ENCODE results near the gene KCND2. TPM values are rescaled to one million over a fixed set of nuclear protein-coding genes. Genes with fewer than 3 reads are reported as not detected.

KCND2 gene
- polyA plus RNA-seq, 1 of the 3 experiments (the other 2 are of a cell fraction): not detected

DNA sequence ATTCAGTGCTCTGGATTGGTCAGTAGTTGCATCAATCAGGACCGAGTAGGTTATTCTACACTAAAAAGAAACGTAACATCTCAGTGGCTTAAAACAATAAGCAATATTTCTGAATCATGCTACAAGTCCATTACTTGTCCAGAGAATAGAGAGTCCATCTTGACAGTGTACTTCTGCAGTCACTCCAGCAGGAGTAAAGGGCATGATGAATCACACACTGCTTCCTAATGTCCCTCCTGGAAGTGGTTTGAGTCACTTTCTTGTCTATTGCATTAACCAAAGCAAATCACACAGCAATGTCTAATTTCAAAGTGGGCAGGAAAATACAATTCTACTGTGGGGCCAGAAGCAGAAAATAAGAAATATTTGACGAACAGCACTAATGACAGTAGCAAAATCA is 460.2 kb downstream of the KCND2 start:
- 3% methylated on average over 3 of the region's 3 CpGs for WGBS (ENCODE audit: low lambda C conversion rate)
- Histone ChIP-seq H3K27me3 (ENCODE audit: insufficient read depth) (no peaks in the 10 kb centered on the region), H4K20me1 (ENCODE audit: insufficient read depth) (no peaks in the 10 kb centered on the region), H3K36me3 (replicated peaks in 1 of 2; ENCODE audit: control insufficient read depth in 1 of 2, insufficient read depth in 2 of 2, low read length in 1 of 2) (no peaks in the 10 kb centered on the region), H3K9ac (no peak overlapping the region), H3K4me3 (ENCODE audit: low read depth in 2 of 2, low read length in 1 of 2) (no peak overlapping the region), H3K9me3 (no peaks in the 10 kb centered on the region), H3K27ac (ENCODE audit: low read depth in 2 of 2, low read length in 1 of 2) (no peak overlapping the region), H3F3A (replicated peaks; ENCODE audit: insufficient read depth) (no peaks in the 10 kb centered on the region), H3K4me2 (no peak overlapping the region), H3K9me2 (no peaks in the 10 kb centered on the region), H3K79me2 (ENCODE audit: insufficient read depth) (no peaks in the 10 kb centered on the region; the same call in 1 of the 2 replicates), H3K4me1 (ENCODE audit: control insufficient read depth in 1 of 2, insufficient read depth in 2 of 2, low read depth in 1 of 2, low read length in 1 of 2) (no peaks in the 10 kb centered on the region; a peak in 1 of 4 replicates), H2AFZ (ENCODE audit: low read depth) (peak overlapping the region; percentile 9; the same call in 1 of the 2 replicates)
- ChIA-PET CTCF (interaction anchor here (0.6 to 3.3 kb wide), 6 partner anchors 8 to 73 kb away, joined by 3 to 19 read pairs (median 4); no protein-coding TSS in a partner anchor), POLR2A (no interaction called here)
- TF ChIP-seq, protein P1, sequence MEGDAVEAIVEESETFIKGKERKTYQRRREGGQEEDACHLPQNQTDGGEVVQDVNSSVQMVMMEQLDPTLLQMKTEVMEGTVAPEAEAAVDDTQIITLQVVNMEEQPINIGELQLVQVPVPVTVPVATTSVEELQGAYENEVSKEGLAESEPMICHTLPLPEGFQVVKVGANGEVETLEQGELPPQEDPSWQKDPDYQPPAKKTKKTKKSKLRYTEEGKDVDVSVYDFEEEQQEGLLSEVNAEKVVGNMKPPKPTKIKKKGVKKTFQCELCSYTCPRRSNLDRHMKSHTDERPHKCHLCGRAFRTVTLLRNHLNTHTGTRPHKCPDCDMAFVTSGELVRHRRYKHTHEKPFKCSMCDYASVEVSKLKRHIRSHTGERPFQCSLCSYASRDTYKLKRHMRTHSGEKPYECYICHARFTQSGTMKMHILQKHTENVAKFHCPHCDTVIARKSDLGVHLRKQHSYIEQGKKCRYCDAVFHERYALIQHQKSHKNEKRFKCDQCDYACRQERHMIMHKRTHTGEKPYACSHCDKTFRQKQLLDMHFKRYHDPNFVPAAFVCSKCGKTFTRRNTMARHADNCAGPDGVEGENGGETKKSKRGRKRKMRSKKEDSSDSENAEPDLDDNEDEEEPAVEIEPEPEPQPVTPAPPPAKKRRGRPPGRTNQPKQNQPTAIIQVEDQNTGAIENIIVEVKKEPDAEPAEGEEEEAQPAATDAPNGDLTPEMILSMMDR (IDR thresholded peaks at IDR 0.05): peak; percentile 26; the same call in 1 of the 2 replicates
- no peak for TF ChIP-seq FOXM1 (IDR thresholded peaks at IDR 0.05; ENCODE audit: low read depth)
- TF ChIP-seq, protein P2, sequence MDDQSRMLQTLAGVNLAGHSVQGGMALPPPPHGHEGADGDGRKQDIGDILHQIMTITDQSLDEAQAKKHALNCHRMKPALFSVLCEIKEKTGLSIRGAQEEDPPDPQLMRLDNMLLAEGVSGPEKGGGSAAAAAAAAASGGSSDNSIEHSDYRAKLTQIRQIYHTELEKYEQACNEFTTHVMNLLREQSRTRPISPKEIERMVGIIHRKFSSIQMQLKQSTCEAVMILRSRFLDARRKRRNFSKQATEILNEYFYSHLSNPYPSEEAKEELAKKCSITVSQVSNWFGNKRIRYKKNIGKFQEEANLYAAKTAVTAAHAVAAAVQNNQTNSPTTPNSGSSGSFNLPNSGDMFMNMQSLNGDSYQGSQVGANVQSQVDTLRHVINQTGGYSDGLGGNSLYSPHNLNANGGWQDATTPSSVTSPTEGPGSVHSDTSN (IDR thresholded peaks at IDR 0.05): no peak
- TF ChIP-seq TCF12 (IDR thresholded peaks at IDR 0.05): no peak
- TF ChIP-seq MEF2A (IDR thresholded peaks at IDR 0.05; ENCODE audit: borderline replicate concordance, low read depth): no peak
- no peak for TF ChIP-seq SIN3A (IDR thresholded peaks at IDR 0.05; ENCODE audit: borderline replicate concordance, low read depth, low read length)
- TF ChIP-seq, protein P3, sequence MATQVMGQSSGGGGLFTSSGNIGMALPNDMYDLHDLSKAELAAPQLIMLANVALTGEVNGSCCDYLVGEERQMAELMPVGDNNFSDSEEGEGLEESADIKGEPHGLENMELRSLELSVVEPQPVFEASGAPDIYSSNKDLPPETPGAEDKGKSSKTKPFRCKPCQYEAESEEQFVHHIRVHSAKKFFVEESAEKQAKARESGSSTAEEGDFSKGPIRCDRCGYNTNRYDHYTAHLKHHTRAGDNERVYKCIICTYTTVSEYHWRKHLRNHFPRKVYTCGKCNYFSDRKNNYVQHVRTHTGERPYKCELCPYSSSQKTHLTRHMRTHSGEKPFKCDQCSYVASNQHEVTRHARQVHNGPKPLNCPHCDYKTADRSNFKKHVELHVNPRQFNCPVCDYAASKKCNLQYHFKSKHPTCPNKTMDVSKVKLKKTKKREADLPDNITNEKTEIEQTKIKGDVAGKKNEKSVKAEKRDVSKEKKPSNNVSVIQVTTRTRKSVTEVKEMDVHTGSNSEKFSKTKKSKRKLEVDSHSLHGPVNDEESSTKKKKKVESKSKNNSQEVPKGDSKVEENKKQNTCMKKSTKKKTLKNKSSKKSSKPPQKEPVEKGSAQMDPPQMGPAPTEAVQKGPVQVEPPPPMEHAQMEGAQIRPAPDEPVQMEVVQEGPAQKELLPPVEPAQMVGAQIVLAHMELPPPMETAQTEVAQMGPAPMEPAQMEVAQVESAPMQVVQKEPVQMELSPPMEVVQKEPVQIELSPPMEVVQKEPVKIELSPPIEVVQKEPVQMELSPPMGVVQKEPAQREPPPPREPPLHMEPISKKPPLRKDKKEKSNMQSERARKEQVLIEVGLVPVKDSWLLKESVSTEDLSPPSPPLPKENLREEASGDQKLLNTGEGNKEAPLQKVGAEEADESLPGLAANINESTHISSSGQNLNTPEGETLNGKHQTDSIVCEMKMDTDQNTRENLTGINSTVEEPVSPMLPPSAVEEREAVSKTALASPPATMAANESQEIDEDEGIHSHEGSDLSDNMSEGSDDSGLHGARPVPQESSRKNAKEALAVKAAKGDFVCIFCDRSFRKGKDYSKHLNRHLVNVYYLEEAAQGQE (IDR thresholded peaks at IDR 0.05; ENCODE audit: low read depth, low read length): no peak
- TF ChIP-seq FOSL2 (IDR thresholded peaks at IDR 0.05; ENCODE audit: borderline replicate concordance, low read depth): peak; percentile 9; the same call in 1 of the 2 replicates
- no peak for DNase-seq

DNA sequence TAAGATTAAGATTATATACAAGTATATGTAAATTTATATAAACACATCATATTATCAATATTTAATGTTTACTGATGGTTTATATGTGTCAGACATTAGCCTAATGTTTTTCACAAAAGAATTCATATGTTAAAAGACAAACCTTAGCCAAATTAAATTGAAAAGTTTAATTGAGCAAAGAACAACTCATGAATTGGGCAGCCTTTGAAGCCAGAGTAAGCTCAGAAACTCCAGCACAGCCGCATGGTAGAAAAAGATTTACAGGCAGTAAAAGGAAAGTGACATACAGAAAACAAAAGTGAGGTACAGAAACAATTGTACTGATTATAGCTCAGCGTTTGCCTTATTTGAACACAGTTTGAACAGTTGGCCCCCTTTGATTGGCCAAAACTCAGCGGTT is 460.9 kb downstream of the KCND2 start:
- Histone ChIP-seq H3K27ac (ENCODE audit: low read depth in 2 of 2, low read length in 1 of 2) (no peak overlapping the region), H3K9ac (no peak overlapping the region), H3K36me3 (replicated peaks in 1 of 2; ENCODE audit: control insufficient read depth in 1 of 2, insufficient read depth in 2 of 2, low read length in 1 of 2) (no peaks in the 10 kb centered on the region), H3K9me2 (no peaks in the 10 kb centered on the region), H3K9me3 (no peaks in the 10 kb centered on the region), H3K4me1 (ENCODE audit: control insufficient read depth in 1 of 2, insufficient read depth in 2 of 2, low read depth in 1 of 2, low read length in 1 of 2) (no peaks in the 10 kb centered on the region; a peak in 1 of 4 replicates), H3K4me2 (no peak overlapping the region), H4K20me1 (ENCODE audit: insufficient read depth) (no peaks in the 10 kb centered on the region), H3F3A (replicated peaks; ENCODE audit: insufficient read depth) (no peaks in the 10 kb centered on the region), H3K4me3 (ENCODE audit: low read depth in 2 of 2, low read length in 1 of 2) (no peak overlapping the region), H3K79me2 (ENCODE audit: insufficient read depth) (no peaks in the 10 kb centered on the region; the same call in 1 of the 2 replicates), H3K27me3 (ENCODE audit: insufficient read depth) (no peaks in the 10 kb centered on the region), H2AFZ (ENCODE audit: low read depth) (no peak overlapping the region)
- WGBS (ENCODE audit: low lambda C conversion rate): 12% methylated on average over 3 of the region's 3 CpGs
- CTCF ChIA-PET: interaction anchor here (1.0 to 3.3 kb wide), 3 partner anchors 8 to 73 kb away, joined by 3 to 19 read pairs (median 3); no protein-coding TSS in a partner anchor
- no peak for DNase-seq
- POLR2A ChIA-PET: no interaction called here
- TF ChIP-seq FOXM1 (IDR thresholded peaks at IDR 0.05; ENCODE audit: low read depth) (no peak), RXRA (IDR thresholded peaks at IDR 0.05; ENCODE audit: borderline replicate concordance, low read depth) (no peak), POLR2AphosphoS5 (IDR thresholded peaks at IDR 0.05; ENCODE audit: low read depth, low read length) (no peak), TAF1 (IDR thresholded peaks at IDR 0.05; ENCODE audit: borderline replicate concordance, low read depth, low read length) (no peak), YY1 (IDR thresholded peaks at IDR 0.05; ENCODE audit: low read depth) (no peak), TCF12 (IDR thresholded peaks at IDR 0.05) (no peak), GATA2 (CRISPR knock-in tag; IDR thresholded peaks at IDR 0.05) (no peak), SMC3 (IDR thresholded peaks at IDR 0.05; ENCODE audit: low read depth, low read length) (no peak), MEF2A (IDR thresholded peaks at IDR 0.05; ENCODE audit: borderline replicate concordance, low read depth) (no peak), TEAD4 (IDR thresholded peaks at IDR 0.05; ENCODE audit: borderline replicate concordance, insufficient read depth) (no peak)
- TF ChIP-seq, protein P1 (IDR thresholded peaks at IDR 0.05): no peak
- TF ChIP-seq, protein P4, sequence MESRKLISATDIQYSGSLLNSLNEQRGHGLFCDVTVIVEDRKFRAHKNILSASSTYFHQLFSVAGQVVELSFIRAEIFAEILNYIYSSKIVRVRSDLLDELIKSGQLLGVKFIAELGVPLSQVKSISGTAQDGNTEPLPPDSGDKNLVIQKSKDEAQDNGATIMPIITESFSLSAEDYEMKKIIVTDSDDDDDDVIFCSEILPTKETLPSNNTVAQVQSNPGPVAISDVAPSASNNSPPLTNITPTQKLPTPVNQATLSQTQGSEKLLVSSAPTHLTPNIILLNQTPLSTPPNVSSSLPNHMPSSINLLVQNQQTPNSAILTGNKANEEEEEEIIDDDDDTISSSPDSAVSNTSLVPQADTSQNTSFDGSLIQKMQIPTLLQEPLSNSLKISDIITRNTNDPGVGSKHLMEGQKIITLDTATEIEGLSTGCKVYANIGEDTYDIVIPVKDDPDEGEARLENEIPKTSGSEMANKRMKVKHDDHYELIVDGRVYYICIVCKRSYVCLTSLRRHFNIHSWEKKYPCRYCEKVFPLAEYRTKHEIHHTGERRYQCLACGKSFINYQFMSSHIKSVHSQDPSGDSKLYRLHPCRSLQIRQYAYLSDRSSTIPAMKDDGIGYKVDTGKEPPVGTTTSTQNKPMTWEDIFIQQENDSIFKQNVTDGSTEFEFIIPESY (IDR thresholded peaks at IDR 0.05; ENCODE audit: borderline replicate concordance, low read depth): no peak
